DMS 273 (cell line): ENCODE results near the gene ADK.
A peak's percentile ranks its signal among the peaks of the same experiment; 100 is the strongest.

Experiments used
- DNase-seq: peaks from one replicate; lab custom pipeline; 2025; ENCODE audit not compliant: unreplicated experiment; lab: John Stamatoyannopoulos, UW

ADK gene

GRCh38 chr10:74231375-74231774 lies 80.4 kb downstream of the ADK start:
- DNase-seq = no peak

DNA sequence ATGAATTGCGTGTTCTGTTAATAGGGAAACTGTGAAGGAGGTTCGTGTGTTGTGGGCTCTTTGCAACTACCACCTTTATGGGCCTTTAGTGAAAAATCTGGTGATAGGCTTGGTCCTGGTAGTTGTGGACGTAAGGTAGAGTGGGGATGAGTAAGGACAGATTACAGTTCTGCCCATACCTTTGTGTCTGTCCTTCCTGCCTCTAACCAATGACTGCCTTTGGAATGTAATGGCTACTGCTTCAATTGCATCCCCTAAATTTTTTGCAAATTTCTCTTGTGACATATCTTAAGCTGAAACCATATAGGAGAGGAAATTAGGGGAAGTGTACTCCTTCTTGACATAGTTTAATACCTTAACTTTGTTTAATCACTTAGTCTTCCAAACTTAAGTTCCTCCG lies 82.3 kb downstream of the ADK start:
- no peak for DNase-seq

DNA sequence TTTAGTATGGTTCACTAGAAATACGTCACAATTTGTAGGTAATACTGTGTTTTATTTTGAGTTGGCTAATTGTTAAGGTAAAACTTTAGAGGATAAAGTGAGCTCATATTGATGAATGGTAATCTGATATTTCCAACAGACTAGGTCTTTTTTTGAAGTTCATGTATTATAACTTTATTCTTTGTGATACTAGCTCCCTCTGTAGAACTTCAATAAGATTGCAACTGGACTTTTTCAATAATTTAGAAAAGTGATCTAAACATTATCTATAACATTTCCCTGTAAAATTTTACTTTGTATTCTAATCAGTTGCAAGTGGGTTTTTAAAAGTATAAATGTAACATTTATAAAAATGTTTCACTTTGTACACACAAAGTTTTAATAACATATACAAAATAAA lies 83.5 kb downstream of the ADK start:
- DNase-seq = no peak

DNA sequence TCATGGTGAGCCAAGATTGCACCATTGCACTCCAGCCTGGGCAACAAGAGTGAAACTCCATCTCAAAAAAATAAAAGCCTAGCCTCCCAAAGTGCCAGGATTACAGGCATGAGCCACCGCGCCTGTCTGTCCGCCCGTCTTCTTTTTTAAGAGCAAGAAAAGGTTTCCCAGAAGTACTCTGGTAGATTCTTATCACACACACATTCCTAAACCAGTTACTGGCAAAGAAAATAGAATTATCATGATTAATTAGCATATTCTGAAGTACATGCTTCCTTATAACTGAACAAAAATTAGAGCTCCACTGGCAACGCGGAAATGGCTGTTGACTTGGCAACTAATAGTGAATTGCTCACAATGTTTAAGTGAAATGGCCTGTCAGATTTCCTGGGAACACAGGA lies 87.0 kb downstream of the ADK start:
- DNase-seq = no peak

GRCh38 chr10:74238516-74238915 lies 87.5 kb downstream of the ADK start:
- DNase-seq = no peak

- DNase-seq = no peak
Measured at GRCh38 chr10:74243067-74243466, 92.0 kb downstream of the ADK start.

DNA sequence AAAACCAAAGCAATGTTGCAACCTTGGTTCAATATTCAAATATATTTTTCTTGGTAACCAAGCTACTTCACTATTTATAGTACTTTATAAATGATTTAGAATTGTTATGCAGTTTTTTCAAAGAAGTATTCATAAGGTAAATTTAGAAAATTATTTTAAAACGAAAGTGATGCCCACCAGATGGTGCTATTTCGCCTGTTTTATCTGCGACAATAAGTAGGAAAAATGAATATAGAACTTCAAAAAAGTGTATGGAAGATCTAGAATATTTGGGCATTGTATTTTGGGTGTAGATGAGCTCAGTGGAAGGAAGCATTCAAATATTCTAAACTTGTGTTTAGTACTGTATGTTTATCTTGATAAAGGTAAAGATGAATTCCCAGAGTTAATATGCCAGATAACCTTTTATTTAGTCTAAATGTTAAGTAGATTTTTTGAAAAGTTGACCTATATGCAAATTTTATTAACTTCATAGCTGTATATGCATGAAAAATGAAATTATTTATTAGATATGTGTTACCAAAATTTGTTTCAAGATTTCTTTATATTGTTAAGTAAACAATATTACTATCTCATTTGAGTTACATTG lies 93.2 kb downstream of the ADK start:
- DNase-seq = peak; percentile 53

- DNase-seq = no peak
Measured at GRCh38 chr10:74244807-74245206, 93.8 kb downstream of the ADK start.

- DNase-seq = no peak
Measured at GRCh38 chr10:74246495-74246894, 95.5 kb downstream of the ADK start.

- DNase-seq = no peak
Measured at GRCh38 chr10:74249865-74250264, 98.8 kb downstream of the ADK start.

GRCh38 chr10:74255214-74255613 lies 104.2 kb downstream of the ADK start:
- DNase-seq = no peak

GRCh38 chr10:74255888-74256357 lies 104.9 kb downstream of the ADK start:
- no peak for DNase-seq

- DNase-seq = no peak
Measured at GRCh38 chr10:74262856-74263255, 111.8 kb downstream of the ADK start.

GRCh38 chr10:74263996-74264395 lies 113.0 kb downstream of the ADK start:
- no peak for DNase-seq

- no peak for DNase-seq
Measured at GRCh38 chr10:74272288-74272687, 121.3 kb downstream of the ADK start.

GRCh38 chr10:74275755-74276290 lies 124.8 kb downstream of the ADK start:
- DNase-seq = no peak

DNA sequence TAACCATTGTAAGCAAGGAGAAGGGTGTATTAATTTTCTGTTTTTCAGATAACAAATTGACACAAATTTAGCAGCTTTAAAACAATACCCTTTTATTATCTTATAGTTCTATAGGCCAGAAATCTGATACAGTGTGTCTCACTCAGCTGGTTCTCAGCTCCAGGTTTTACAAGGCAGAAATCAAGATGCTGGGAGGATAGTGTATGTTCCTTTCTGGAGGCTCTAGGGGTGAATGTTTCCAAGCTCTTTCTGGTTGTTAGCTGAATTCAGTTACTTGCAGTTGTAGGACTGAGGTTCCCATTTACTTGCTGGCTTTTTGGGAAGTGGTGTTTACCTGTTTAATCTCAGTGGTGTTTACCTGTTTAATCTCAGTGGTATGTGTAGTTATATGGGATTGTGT lies 125.4 kb downstream of the ADK start:
- DNase-seq = no peak

GRCh38 chr10:74282151-74282847 lies 131.3 kb downstream of the ADK start:
- no peak for DNase-seq

GRCh38 chr10:74282848-74283210 lies 131.8 kb downstream of the ADK start:
- DNase-seq = no peak

DNA sequence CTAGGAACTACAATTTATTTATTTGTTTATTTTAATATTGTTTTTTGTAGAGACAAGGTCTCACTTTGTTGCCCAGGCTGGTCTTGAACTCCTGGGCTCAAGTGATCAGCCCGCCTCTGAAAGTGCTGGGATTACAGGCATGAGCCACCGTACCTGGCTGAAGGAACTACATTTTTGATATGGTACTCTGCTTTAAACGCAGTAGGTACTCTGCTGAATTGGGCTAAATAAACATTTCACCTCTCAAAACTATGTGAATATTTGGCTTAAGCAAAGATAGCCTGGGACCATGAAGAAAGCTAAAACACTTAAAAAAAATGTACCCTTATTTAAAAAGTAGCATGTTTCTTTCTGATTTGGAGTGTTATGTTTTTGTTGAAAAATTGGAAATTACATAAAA lies 138.2 kb downstream of the ADK start:
- DNase-seq = no peak

- DNase-seq = no peak
Measured at GRCh38 chr10:74289951-74290350, 138.9 kb downstream of the ADK start.

GRCh38 chr10:74290708-74291107 lies 139.7 kb downstream of the ADK start:
- DNase-seq = no peak
